AG09319 (cell line): ENCODE measurements around the gene TRERF1.
A peak's percentile ranks its signal among the peaks of the same experiment; 100 is the strongest.

Experiments used
- DNase-seq: peaks from one replicate; pipeline ENCODE4 v3.0.0-alpha.2; 2010; ENCODE audit warnings: low read depth; ENCODE audit errors: extremely low read depth
- TF ChIP-seq, protein P1 (sequence below): IDR thresholded peaks from 2 replicates; pipeline ENCODE4 v1.5.1; 2011; ENCODE audit warnings: low read depth, mild to moderate bottlenecking, inconsistent platforms, low read length, moderate library complexity

TRERF1 gene

DNA sequence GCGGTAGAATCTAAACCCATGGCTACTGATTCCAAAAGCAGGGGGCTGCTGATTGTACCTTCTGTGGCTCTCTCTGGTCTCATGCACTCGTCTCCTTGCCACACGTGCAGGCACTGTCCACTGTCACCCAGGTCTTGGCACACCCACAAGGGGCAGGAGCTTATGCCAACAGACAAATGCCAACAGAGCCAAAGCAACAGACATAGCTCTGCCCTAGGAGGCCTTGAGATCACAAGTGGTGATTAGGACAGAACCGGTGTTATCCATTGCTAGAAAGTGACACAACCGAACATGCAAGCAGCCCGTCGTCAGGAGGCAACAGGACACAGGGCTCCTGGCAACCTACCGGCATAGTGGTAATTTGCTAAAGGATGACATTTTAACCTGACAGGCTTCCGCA, 197.2 kb downstream of the TRERF1 start:
- TF ChIP-seq, protein P1, sequence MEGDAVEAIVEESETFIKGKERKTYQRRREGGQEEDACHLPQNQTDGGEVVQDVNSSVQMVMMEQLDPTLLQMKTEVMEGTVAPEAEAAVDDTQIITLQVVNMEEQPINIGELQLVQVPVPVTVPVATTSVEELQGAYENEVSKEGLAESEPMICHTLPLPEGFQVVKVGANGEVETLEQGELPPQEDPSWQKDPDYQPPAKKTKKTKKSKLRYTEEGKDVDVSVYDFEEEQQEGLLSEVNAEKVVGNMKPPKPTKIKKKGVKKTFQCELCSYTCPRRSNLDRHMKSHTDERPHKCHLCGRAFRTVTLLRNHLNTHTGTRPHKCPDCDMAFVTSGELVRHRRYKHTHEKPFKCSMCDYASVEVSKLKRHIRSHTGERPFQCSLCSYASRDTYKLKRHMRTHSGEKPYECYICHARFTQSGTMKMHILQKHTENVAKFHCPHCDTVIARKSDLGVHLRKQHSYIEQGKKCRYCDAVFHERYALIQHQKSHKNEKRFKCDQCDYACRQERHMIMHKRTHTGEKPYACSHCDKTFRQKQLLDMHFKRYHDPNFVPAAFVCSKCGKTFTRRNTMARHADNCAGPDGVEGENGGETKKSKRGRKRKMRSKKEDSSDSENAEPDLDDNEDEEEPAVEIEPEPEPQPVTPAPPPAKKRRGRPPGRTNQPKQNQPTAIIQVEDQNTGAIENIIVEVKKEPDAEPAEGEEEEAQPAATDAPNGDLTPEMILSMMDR: no peak
- DNase-seq: no peak

DNA sequence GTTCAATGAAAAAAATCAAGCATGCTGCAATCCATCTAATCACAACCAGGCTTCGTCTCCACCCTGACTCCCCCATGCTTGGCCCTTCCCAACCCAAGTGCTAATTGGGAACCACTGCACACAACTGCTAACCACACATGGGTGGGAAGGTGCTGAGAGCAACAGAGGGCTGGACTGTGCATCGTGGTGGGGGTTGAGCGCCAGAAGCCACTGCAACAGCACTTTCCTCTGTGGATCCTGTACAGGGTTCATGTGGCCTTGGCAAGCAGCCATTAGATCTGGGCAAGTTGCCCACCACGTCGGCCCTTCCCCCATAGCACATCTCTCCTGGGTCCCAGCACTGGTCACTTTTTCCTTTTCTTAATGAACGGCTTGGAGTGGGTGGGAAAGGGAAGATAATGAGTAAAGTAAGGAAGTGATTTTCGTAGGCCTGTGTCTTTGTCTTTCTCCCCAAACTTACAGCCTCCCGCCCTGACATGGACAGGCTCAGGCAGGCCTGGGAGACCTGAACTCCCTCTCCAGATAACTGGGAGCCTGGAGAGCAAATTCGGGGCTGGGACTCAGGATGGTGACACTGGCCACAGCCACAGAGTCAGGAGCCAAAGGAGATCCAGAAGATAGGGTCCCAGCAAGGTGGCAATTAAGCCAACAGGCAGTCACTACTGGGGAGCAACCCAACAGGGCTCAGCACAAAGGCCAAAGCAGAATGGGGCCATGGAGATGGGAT, 199.7 kb downstream of the TRERF1 start:
- peak; percentile 52 for DNase-seq
- TF ChIP-seq, protein P1: no peak

DNA sequence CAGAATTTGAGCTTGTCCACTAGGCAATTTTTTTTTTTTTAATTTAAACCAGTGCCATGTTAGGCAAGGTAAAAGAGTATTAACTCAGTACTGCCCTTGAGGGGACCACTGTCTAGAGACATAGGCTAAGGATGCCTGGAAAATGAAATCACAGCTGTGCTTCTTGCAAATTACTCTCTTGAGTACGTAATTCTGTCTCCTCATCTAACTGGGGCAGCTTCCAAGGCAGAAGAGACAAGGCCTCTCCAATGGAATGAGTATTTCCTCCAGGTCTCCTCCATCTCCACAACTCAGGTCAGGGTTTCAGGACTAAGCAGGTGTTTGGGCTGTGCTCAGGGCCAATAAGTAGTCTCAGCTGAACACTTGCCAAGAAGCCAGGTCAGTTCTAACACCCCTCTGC, 200.2 kb downstream of the TRERF1 start:
- TF ChIP-seq, protein P1: no peak
- DNase-seq: peak; percentile 8

DNA sequence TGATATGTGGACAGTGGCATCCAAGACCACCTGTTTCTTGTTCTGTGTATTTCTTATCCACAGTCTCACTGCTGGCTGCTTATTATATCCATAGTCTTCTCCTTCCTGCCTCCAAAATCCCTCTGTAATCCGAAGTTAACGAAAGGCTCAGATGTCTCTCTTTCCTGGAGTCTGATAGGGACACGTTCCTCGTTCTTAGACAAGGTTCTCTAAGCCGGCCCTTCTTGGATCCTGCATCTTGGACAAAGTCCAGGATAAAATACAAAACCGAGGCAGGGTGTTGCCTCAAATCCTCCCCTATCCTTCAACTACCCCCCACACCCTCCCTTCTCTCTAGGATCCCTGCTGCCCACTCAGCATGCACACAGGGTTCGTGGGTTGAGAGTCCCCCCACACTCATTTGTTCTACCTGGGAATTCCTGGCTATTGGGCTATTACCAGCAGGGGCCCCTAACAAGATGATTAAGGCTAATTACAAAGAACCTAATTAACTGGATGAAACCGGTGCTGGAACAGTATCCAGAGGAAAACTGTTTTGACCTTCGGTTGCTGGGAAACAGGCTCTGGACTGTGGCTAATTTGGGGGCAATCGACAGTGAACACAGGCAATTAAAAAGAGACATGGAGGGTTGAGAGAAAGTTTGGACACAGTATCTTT, 201.3 kb downstream of the TRERF1 start:
- TF ChIP-seq, protein P1: no peak
- no peak for DNase-seq

DNA sequence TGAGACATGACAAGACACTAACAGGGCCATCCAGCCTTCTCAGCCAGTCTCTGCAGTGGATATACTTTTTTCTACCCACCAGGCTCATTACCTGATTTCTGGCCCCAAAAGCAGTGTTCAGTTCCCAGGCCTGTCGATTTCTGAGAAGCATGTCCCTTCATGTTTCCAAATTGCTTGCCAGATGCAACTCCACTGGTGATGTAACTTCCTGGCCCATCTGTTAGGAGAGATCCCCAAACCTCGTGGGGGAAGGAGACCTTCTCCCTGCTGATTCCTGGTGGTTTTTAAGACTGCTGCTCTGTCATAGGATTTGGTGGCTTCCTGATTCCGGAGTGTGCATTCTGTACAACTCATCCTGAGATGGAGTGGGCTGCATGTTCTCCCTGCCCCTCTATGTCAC, 202.4 kb downstream of the TRERF1 start:
- TF ChIP-seq, protein P1: no peak
- DNase-seq: no peak

DNA sequence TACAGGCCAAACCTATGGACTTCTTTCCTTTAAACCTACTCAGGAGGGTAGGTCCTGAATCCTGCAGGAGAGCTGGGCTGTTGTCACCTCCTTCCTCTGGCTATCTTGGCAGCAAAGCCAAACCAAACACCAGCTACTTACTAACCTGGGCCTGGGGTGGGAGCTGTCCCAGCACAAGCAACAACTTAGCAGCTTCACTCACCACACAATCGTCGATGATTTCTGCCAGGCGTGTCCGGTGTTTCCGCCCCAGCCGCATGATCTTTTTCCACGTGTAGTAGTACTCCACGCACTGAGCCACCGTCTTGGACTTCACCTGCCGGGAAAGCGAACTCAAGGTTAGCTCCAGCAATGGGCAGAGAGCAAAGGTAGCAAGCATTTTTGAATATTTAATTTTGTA, 208.7 kb downstream of the TRERF1 start:
- TF ChIP-seq, protein P1: no peak
- no peak for DNase-seq

DNA sequence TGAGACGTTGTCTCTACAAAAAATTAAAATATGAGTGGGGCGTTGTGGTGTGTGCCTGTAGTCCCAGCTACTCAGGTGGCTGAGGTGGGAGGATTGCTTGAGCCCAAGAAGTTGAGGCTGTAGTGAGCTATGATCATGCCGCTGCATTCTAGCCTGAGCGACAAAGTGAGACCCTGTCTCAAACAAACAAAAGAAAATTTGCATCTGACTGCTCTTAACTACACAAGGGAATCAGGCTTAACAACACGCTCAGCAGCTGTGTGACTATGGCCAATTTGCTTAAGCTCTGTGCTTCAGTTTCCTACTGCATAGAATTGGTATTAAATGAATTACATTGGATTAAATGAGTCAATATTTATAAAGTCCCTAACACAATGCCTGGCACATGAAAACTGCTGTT, 209.8 kb downstream of the TRERF1 start:
- DNase-seq: no peak
- TF ChIP-seq, protein P1: no peak
